ENCODE data around the gene FARS2.

FARS2 gene

DNA sequence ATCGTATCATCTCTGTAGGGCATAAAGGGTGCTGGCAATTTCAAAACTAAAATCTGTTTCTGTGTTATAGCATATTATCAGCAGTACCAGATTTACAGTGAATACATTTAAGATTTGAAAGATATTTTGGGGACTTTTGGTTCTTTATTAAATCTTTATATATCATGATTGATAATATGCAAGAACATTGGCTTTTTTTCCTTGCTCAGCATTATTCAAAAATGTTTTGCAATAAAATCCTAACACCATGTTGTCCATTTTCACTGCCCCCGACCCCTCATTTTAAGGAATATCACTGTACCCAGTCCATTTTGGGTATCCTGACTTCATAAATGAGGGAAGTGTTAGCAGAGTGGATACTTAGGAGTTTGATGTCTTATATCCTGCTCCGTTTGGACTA lies 16.3 kb downstream of the FARS2 start:
- no peak overlapping the region for H3K27ac ChIP-seq
- TF ChIP-seq ZFX (IDR thresholded peaks at IDR 0.05), result no peak
- TF ChIP-seq, protein P1, sequence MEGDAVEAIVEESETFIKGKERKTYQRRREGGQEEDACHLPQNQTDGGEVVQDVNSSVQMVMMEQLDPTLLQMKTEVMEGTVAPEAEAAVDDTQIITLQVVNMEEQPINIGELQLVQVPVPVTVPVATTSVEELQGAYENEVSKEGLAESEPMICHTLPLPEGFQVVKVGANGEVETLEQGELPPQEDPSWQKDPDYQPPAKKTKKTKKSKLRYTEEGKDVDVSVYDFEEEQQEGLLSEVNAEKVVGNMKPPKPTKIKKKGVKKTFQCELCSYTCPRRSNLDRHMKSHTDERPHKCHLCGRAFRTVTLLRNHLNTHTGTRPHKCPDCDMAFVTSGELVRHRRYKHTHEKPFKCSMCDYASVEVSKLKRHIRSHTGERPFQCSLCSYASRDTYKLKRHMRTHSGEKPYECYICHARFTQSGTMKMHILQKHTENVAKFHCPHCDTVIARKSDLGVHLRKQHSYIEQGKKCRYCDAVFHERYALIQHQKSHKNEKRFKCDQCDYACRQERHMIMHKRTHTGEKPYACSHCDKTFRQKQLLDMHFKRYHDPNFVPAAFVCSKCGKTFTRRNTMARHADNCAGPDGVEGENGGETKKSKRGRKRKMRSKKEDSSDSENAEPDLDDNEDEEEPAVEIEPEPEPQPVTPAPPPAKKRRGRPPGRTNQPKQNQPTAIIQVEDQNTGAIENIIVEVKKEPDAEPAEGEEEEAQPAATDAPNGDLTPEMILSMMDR (conservative IDR thresholded peaks at IDR 0.05), result no peak

DNA sequence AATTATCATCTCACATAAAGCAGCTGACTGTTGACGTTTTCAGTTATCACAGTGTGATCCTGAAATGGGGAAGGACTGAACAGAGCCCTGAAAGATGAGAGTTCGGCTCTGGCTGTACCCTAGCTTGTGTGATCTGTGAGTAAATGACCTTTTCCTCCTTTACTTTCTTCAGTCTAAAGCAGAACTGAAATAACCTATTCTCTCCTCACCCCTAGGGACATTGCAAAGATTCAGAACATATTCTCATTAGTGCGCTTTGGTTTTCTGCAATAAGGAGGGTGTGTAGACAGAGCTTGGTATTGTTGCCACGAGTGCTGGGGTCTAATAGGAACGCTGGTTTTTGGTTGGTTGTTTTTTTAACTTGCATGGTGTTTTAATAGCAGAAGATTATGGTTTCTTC lies 16.7 kb downstream of the FARS2 start:
- no peak for TF ChIP-seq ZFX (IDR thresholded peaks at IDR 0.05)
- TF ChIP-seq, protein P1 (conservative IDR thresholded peaks at IDR 0.05), result no peak
- H3K27ac ChIP-seq, result no peak overlapping the region

DNA sequence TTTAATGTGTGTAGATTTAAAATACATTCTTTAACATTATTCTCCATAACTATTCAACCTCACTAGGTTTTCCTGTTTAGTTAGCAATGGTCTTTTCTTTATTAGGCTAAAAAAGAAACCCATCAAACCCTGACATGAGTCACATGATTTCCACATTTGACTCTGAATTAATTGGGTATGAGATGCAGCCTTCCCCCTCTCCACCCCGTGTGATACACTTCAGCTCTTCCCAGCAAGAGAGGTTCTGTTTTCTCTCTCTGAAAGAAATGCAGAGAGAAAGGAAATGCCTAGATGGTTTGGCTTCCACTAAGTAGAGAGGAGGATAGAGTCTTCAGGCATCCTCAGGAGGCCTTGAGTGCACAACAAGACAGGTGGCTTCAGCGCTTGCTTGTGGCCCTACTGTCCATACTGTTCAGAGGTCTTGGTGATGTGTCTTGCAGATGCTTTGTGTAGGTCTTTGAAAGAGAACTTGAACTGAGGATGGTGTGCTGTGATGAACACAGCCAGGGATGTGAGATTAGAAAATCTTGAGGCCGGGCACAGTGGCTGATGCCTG lies 17.3 kb downstream of the FARS2 start:
- TF ChIP-seq ZFX (IDR thresholded peaks at IDR 0.05), result no peak
- TF ChIP-seq, protein P1 (conservative IDR thresholded peaks at IDR 0.05), result no peak
- no peak overlapping the region for H3K27ac ChIP-seq

DNA sequence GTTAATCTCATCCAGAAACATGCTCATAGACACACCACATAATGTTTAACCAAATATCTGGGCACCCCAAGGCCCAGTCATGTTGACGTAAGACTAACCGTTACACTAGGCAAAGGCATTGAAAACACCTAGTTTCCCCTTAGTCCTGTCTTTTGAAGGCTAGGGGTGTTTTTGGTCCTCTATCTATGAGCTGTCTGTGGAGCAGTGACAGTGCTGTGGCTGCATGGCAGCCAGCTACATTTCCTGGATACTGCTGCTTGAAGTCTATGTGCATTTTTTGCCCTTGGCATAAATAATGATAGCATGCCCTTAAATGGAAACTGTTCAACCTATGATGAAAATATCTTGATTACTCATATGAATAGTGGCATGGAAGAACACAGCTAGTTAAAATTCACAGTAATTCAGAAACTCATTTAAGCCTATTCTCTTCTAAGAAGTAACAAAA lies 18.6 kb downstream of the FARS2 start:
- TF ChIP-seq, protein P1 (conservative IDR thresholded peaks at IDR 0.05), result no peak
- no peak for TF ChIP-seq ZFX (IDR thresholded peaks at IDR 0.05)
- H3K27ac ChIP-seq, result no peak overlapping the region

DNA sequence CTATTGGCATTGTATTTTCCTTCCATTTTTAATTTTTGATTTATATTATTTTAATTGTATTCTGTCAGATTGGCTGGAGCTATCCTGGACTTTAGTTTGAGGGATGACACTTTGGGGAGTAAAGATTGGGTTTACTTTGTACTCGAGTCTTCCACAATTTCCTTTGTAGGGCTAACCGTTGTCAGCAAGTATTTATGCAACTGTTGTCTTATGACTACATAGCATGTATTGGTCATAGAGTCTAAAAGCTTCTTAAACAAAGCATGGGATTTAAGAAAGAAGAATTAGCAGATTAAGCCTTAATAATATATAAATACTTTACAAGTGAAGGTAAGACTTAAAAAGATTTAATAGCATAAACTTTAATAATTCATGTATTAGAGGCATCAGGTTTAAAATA lies 19.6 kb downstream of the FARS2 start:
- no peak for TF ChIP-seq ZFX (IDR thresholded peaks at IDR 0.05)
- TF ChIP-seq, protein P1 (conservative IDR thresholded peaks at IDR 0.05), result no peak
- no peak overlapping the region for H3K27ac ChIP-seq

DNA sequence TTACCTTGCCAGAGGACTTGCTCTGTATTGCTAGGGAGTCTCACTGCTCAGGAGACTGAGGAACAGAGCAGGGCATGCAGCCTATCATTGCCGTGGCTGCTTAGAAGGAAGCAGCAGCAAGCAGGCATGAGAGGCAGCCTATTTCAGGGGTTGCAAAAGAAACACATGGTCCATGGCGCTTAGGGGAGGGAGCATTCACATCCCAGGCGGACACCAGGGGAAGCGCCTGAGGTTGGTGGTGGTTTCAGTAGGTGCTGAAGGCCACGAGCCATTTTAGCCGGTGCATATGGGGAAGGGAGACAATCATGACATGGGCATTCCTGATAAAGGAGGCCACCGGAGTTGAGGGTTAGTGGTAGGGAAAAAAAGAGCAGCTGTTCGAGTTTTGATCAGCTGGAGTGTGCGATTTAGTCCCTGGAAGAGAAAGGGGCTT lies 20.9 kb downstream of the FARS2 start:
- TF ChIP-seq ZFX (IDR thresholded peaks at IDR 0.05), result no peak
- TF ChIP-seq, protein P1 (conservative IDR thresholded peaks at IDR 0.05), result no peak
- no peak overlapping the region for H3K27ac ChIP-seq

DNA sequence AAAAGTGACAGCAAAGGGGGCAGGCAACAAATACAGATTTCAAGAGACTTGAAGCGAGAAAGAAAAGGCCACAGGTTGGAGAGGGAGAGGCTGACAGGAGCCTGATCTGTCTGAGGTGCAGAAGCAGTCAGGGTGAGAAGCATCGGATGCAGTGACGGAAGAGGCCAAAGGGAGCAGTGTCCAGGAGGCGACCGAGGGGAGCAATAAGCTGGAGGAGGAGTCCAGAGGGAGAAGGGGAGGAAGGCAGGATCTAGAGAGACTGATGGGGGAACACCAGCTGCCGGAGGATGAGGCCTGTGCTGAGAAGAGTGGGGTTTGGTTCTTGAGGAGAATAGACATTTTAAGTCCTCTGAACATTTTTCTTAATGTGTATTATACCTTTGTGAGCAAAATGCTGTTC lies 23.8 kb downstream of the FARS2 start:
- no peak for TF ChIP-seq ZFX (IDR thresholded peaks at IDR 0.05)
- TF ChIP-seq, protein P1 (conservative IDR thresholded peaks at IDR 0.05), result no peak
- no peak overlapping the region for H3K27ac ChIP-seq
